ENCODE results near the gene SHLD1. TPM values are rescaled to one million over a fixed set of nuclear protein-coding genes. Genes with fewer than 3 reads are reported as not detected.

SHLD1 gene
- total RNA-seq, 1 experiment from 2014 or later = 2.4 TPM

DNA sequence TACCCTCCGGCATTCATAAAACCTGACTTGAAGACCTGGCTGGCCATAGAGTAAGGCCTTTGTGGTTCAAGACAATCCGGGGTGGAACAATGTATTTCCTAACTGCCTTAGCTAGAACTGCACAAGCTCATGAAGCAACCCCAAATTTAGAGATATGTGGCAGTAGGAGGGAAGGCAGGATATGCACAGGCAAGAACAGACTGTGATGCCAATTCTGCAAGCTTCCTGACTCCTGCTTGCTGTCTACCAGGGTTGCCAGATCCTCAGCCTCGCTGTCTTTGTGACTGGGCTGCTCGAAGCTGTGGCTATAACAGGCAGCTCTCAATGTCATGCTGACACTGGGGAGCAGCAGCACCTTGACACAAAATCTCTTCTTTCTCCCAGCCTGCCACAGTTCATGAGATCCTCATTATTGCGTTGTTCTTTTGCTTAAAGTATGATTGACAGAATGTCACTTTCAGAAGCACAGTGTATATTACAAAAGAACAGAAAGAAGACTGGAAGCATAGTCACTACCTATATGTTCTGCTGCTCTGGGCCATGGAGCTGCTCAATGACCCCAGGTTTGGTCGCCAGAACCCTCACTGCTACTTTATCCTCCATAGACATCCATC, 18.3 kb upstream of the SHLD1 start:
- Histone ChIP-seq H3K9ac (ENCODE audit: low read length) (no peak overlapping the region), H3K9me2 (ENCODE audit: insufficient read depth) (no peaks in the 10 kb centered on the region), H3K9me3 (ENCODE audit: control insufficient read depth in 1 of 2, insufficient read depth in 1 of 2, low read depth in 1 of 2, low read length in 2 of 2) (peaks cover 0 to 5% of the 10 kb centered on the region in 2 experiments; a peak in 1 of 4 replicates), H3K27ac (ENCODE audit: low read depth, low read length) (no peak overlapping the region), H2AFZ (ENCODE audit: low read depth, low read length, poor library complexity, severe bottlenecking) (no peak overlapping the region), H3K4me1 (ENCODE audit: control insufficient read depth in 1 of 2, insufficient read depth in 2 of 2, low read length in 2 of 2) (peaks cover under 1 to 7% of the 10 kb centered on the region in 2 experiments; a peak in 3 of 4 replicates), H3K4me2 (ENCODE audit: low read length) (no peak overlapping the region), H3K27me3 (ENCODE audit: insufficient read depth, low read length) (no peaks in the 10 kb centered on the region), H3K79me2 (ENCODE audit: insufficient read depth, low read length) (no peaks in the 10 kb centered on the region), H3K4me3 (replicated peaks in 1 of 2; ENCODE audit: low read depth in 1 of 2, low read length in 2 of 2) (no peak overlapping the region), H3K36me3 (ENCODE audit: control insufficient read depth in 1 of 2, insufficient read depth in 2 of 2, low read length in 2 of 2) (no peaks in the 10 kb centered on the region), H4K20me1 (ENCODE audit: insufficient read depth) (no peaks in the 10 kb centered on the region)
- intact Hi-C loops (cut with micrococcal nuclease) = no loop called here
- ChIA-PET RAD21 (ENCODE audit: low non-redundant PET in 1 of 2, low total read pairs in 2 of 2, uncharacterized antibody in 2 of 2, unreplicated experiment in 2 of 2) (no interaction called here), CTCF (no interaction called here), POLR2A (interaction anchor here (1.3 kb wide), 1 partner anchor 9 kb away, joined by 3 read pairs; no protein-coding TSS in a partner anchor)
- BruUV-seq (replicated peaks) = no TSS peak
- TF ChIP-seq YY1 (IDR thresholded peaks at IDR 0.05; ENCODE audit: extremely low read depth, insufficient replicate concordance, low read depth, low read length) (no peak), ZBTB33 (IDR thresholded peaks at IDR 0.05; ENCODE audit: extremely low read depth, insufficient replicate concordance, low read length) (no peak), SP1 (IDR thresholded peaks at IDR 0.05; ENCODE audit: low read depth) (no peak), ZFX (IDR thresholded peaks at IDR 0.05) (no peak), POLR2AphosphoS5 (IDR thresholded peaks at IDR 0.05; ENCODE audit: low read depth, low read length) (no peak), TCF7L2 (IDR thresholded peaks at IDR 0.05; ENCODE audit: borderline replicate concordance, extremely low read depth, insufficient read depth, insufficient read length) (no peak), REST (IDR thresholded peaks at IDR 0.05; ENCODE audit: low read depth) (no peak), SIN3A (IDR thresholded peaks at IDR 0.05; ENCODE audit: low read depth) (no peak)
- TF ChIP-seq, protein P1, sequence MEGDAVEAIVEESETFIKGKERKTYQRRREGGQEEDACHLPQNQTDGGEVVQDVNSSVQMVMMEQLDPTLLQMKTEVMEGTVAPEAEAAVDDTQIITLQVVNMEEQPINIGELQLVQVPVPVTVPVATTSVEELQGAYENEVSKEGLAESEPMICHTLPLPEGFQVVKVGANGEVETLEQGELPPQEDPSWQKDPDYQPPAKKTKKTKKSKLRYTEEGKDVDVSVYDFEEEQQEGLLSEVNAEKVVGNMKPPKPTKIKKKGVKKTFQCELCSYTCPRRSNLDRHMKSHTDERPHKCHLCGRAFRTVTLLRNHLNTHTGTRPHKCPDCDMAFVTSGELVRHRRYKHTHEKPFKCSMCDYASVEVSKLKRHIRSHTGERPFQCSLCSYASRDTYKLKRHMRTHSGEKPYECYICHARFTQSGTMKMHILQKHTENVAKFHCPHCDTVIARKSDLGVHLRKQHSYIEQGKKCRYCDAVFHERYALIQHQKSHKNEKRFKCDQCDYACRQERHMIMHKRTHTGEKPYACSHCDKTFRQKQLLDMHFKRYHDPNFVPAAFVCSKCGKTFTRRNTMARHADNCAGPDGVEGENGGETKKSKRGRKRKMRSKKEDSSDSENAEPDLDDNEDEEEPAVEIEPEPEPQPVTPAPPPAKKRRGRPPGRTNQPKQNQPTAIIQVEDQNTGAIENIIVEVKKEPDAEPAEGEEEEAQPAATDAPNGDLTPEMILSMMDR (IDR thresholded peaks at IDR 0.05 in 2 of 3, conservative IDR thresholded peaks at IDR 0.05 in 1 of 3; ENCODE audit: borderline replicate concordance in 1 of 3, insufficient read depth in 1 of 3, low read depth in 2 of 3, low read length in 2 of 3) = no peak
- TF ChIP-seq, protein P2, sequence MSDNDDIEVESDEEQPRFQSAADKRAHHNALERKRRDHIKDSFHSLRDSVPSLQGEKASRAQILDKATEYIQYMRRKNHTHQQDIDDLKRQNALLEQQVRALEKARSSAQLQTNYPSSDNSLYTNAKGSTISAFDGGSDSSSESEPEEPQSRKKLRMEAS (IDR thresholded peaks at IDR 0.05) = no peak
- DNase-seq (ENCODE audit: low read depth, low spot score) (no peak), ATAC-seq (no peak)

Data from HCT116 (cell line).